Naive B cell (primary cell): ENCODE measurements around the gene KCNJ11. TPM values are rescaled to one million over a fixed set of nuclear protein-coding genes. Genes with fewer than 3 reads are reported as not detected.
A peak's percentile ranks its signal among the peaks of the same experiment; 100 is the strongest.

ENCODE experiments used
- ATAC-seq, 2 donors: fragments of 150-1000 bp; cut with Tn5 transposase; 2 replicates each; pipeline ENCODE4 v1.10.0; 2021; ENCODE audit warnings: low read depth in 2 of 2, mild to moderate bottlenecking in 2 of 2, moderate library complexity in 2 of 2
- DNase-seq: peaks from one replicate; pipeline ENCODE4 v3.0.0; 2022
- H3K27ac Mint-ChIP-seq, 6 donors: one replicate each; pipeline ENCODE4 v1.8.0; 2020 to 2022; ENCODE audit warnings: mild to moderate bottlenecking in 6 of 6, mixed read lengths in 6 of 6, moderate library complexity in 5 of 6, inconsistent platforms in 2 of 6
- H3K27me3 Mint-ChIP-seq, 3 donors: one replicate each; pipeline ENCODE4 v1.8.0; 2021 to 2022; ENCODE audit warnings: mixed read lengths in 3 of 3, mild to moderate bottlenecking in 1 of 3
- H3K36me3 Mint-ChIP-seq, 2 donors: one replicate each; pipeline ENCODE4 v1.8.0; 2020 to 2022; ENCODE audit warnings: mixed read lengths in 2 of 2, inconsistent platforms in 1 of 2, mild to moderate bottlenecking in 1 of 2
- H3K4me1 Mint-ChIP-seq, 3 donors: one replicate each; pipeline ENCODE4 v1.8.0; 2020 to 2022; ENCODE audit warnings: mixed read lengths in 3 of 3, inconsistent platforms in 1 of 3, mild to moderate bottlenecking in 1 of 3, moderate library complexity in 1 of 3
- H3K4me3 Mint-ChIP-seq, 8 donors: one replicate each; pipeline ENCODE4 v1.8.0; 2020 to 2022; ENCODE audit warnings: mild to moderate bottlenecking in 8 of 8, mixed read lengths in 8 of 8, moderate library complexity in 8 of 8, inconsistent platforms in 2 of 8
- H3K9me3 Mint-ChIP-seq, 7 donors: one replicate each; pipeline ENCODE4 v1.8.0; 2020 to 2022; ENCODE audit warnings: mixed read lengths in 7 of 7, mild to moderate bottlenecking in 5 of 7, inconsistent platforms in 2 of 7, moderate library complexity in 1 of 7
- polyA plus RNA-seq, 6 donors: library from polyadenylated mRNA; unstranded; fragments of 300-500 nt; fragmentation: Illumina TruSeq; gene quantifications; one replicate each; pipeline ENCODE4 v1.2.3, GENCODE V29; 2021; ENCODE audit warnings: low read depth in 6 of 6

Gene KCNJ11
- polyA plus RNA-seq, 6 donors from 2014 or later: 0.49 to 0.67 TPM; not detected in 4

DNA sequence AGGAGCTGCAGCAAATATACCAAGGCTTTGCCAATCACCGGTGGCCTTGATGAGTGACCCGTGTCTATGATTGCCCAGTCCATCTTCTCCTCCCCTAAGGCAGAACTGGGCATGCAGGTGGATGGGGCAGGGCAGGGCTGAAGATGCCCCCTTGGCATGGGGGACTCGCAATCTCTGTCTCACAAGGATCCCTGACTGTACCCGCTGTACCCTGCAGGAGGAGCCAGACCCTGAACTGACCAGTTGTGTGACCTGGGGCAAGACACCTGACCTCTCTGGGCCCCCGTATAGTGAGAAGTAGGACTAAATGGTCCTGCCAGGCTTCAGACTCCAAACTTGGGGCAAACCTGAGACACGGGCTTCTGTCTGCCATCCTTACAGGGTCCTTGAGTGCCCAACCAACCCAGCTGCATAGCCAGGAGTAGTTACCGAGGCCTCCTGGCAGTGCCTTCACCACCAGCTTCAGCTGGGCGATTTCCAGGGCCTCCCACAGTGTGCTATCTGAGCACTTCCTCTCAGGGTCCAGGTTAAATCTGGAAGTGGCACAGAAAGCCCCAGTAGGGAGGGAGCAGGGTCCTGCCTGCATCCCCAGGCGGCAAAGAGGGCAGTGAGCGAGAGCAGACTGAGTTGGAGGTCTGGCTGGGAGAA lies 6.4 kb upstream of the KCNJ11 start:
- no peak for DNase-seq
- H3K4me1 Mint-ChIP-seq: peaks cover 5 to 14% (median 9%) of the 10 kb centered on the region in 3 donors
- no peaks in the 10 kb centered on the region for H3K36me3 Mint-ChIP-seq
- peaks cover 3 to 6% (median 5%) of the 10 kb centered on the region in 3 donors for H3K27me3 Mint-ChIP-seq
- no peak overlapping the region for H3K4me3 Mint-ChIP-seq
- ATAC-seq: no peak
- H3K9me3 Mint-ChIP-seq: peaks cover 0 to 4% (median 0%) of the 10 kb centered on the region in 7 donors
- H3K27ac Mint-ChIP-seq: peak overlapping the region in 1 of 6 donors; percentile 4

DNA sequence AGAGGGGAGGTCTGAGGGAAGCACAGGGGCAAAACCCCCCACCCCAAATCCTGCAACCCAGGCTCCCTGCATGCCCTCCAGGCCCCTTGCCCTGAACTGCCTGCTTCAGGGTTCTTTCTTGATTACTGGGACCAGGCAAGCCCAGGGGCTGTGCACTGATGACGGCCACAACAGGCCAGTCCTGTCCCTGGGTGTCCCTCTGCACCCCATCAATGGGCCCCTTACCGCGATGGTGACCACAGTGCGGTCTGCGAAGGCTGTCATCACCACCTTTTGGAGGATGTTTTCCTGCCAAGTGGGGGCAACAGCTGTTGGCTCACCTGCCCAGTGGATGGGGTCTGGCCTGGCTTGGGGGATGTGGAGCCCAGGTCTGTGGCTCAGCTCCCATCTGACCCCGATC lies 5.0 kb upstream of the KCNJ11 start:
- Mint-ChIP-seq H3K4me1 (peaks cover 8 to 15% (median 9%) of the 10 kb centered on the region in 3 donors), H3K9me3 (no peaks in the 10 kb centered on the region), H3K27ac (no peak overlapping the region), H3K27me3 (peaks cover 3 to 14% (median 5%) of the 10 kb centered on the region in 3 donors), H3K36me3 (no peaks in the 10 kb centered on the region), H3K4me3 (no peak overlapping the region)
- no peak for ATAC-seq
- DNase-seq: no peak

- Mint-ChIP-seq H3K36me3 (no peaks in the 10 kb centered on the region), H3K4me3 (no peak overlapping the region), H3K4me1 (peaks cover 8 to 16% (median 9%) of the 10 kb centered on the region in 3 donors), H3K27ac (no peak overlapping the region), H3K27me3 (peaks cover 3 to 15% (median 10%) of the 10 kb centered on the region in 3 donors), H3K9me3 (no peaks in the 10 kb centered on the region)
- DNase-seq: no peak
- ATAC-seq: no peak
These were observed 4.4 kb upstream of the KCNJ11 start for GRCh38 chr11:17392872-17393271.

DNA sequence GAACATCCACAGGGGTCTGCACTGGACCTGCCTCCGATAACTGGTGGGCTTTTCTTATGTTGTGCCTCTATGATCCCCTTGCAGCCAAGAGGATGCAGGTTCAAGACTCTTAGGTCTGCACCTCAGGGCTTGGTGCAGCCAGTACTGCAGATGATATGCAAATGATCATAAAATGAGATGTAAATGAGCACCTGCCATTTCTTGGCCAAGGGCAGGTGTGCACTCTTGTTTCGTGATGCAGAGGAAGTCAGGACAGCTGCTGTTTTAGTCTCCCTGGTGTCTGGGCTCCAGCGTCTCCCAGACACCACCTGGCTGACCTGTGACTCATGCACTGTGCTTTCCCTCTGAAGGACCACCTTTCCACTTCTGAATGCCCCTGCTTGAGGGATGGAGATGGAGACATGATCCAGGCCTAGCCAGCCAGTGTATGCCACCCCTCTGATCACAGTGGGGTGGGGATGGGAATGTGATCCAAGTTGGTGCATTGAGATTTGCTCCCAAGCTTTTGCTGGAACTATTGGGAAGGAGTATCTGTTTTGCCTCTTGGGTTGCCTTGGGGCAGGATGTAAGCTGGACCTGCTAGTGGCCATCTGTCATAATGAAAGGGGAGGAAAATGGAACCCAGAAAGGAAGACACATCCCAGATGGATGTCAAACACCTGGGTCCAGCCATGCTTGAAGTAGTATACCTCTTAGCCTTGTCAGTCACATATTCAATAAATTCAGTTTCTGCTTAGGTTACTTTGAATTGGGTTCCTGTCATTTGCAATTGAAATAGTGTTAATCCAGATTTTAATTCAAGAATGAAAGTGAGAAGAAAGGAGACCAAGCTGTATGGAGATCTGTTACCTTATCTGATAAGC lies 3.3 kb upstream of the KCNJ11 start:
- peak overlapping the region in 2 of 8 donors; percentile 48 to 63 for H3K4me3 Mint-ChIP-seq
- no peaks in the 10 kb centered on the region for H3K9me3 Mint-ChIP-seq
- no peak for DNase-seq

DNA sequence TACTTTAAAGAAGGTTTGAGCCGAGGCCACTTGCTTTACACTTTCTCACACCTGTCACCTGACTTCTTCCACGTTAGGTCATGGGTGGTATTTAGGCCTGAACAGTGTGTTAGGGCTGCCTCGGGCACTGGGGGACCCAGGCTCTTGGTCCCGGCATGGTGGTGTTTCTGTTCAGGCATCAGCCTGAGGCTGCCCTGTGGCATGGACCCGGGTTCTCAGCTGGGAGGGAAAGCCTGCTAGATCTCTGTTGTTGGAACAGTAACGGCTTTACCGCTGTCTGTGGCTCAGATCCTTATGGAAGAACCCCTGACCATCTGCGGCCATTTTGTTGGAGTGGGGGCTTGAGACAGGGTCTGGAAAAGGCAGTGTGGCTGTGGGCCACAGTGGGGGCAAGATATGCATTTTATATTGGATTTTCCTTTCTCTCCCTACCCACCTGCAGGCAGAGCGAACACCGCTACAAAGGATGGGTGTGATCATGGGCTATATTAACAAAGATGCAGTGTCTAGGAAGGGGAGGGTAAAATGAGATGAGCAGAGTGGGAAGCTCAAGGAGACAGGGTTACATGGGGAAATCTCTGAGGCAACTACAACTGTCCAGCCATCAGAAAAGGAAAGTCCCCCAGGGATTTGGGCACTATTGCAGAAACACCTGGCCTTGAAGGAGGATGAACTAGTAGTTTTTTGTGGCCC lies 1.6 kb upstream of the KCNJ11 start:
- peak overlapping the region in 3 of 6 donors; percentile 44 to 89 (median 70) for H3K27ac Mint-ChIP-seq

More for the DNA sequence above, 3.3 kb upstream of the KCNJ11 start:
- Mint-ChIP-seq H3K36me3 (no peaks in the 10 kb centered on the region), H3K4me1 (peaks cover 8 to 16% (median 9%) of the 10 kb centered on the region in 3 donors), H3K27ac (peak overlapping the region in 1 of 6 donors; percentile 47), H3K27me3 (peaks cover 3 to 24% (median 19%) of the 10 kb centered on the region in 3 donors)
- ATAC-seq: peak in 1 of 2 donors; percentile 44

DNA sequence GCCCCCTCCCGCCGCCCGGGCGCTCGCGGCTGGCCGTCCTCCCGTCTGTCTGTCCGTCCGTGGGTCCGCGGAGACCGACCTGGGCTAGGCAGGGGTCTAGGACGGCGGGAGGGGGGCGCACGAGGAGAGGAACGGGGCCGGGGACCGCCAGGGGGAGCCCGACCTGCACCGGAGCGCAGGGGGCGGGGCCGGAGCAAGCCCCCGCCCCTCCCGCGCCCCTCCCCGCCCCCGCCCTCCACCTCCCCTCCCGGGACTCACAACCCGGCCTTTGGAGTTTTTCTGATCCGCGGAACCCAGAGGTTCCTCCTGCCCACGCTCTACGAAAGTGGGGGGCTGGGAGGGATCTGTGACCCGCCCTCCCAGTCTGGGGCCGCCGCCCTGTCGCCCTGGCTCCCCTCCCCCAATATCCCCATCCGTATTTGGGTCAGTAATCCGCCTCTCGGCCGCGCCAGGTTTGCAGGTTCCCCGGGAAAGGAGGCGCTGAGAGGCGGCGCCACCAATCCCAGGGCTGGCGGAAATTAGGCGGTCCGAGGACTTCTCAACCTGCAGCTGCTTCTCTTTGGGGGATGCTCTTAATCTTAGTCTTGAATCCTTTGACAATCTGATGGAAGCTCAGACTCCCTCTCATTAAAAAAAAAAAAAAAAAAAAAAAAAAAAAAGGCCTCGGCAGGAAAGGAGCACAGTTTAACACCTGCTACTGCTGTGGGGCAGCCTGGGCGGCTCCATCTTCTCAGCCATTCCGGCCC lies 925 bp upstream of the KCNJ11 start:
- Mint-ChIP-seq H3K27me3 (peaks cover 0 to 33% (median 26%) of the 10 kb centered on the region in 3 donors), H3K4me1 (peaks cover 8 to 16% (median 9%) of the 10 kb centered on the region in 3 donors), H3K27ac (peak overlapping the region in 4 of 6 donors; percentile 56 to 80 (median 74)), H3K4me3 (peak overlapping the region; percentile 69 to 94 (median 84)), H3K9me3 (no peaks in the 10 kb centered on the region), H3K36me3 (no peaks in the 10 kb centered on the region)
- ATAC-seq (peak; percentile 71 to 84), DNase-seq (peak; percentile 75)

More for the DNA sequence above, 1.6 kb upstream of the KCNJ11 start:
- DNase-seq (no peak), ATAC-seq (no peak)
- peak overlapping the region; percentile 68 to 94 (median 78) for H3K4me3 Mint-ChIP-seq
- H3K27me3 Mint-ChIP-seq: peaks cover 0 to 26% (median 19%) of the 10 kb centered on the region in 3 donors
- H3K9me3 Mint-ChIP-seq: no peaks in the 10 kb centered on the region
- H3K36me3 Mint-ChIP-seq: no peaks in the 10 kb centered on the region
- peaks cover 8 to 16% (median 9%) of the 10 kb centered on the region in 3 donors for H3K4me1 Mint-ChIP-seq

- DNase-seq: no peak
- peaks cover 6 to 36% (median 22%) of the 10 kb centered on the region in 3 donors for H3K27me3 Mint-ChIP-seq
- H3K4me1 Mint-ChIP-seq: peaks cover 8 to 16% (median 9%) of the 10 kb centered on the region in 3 donors
- peak overlapping the region in 7 of 8 donors; percentile 60 to 92 (median 78) for H3K4me3 Mint-ChIP-seq
- H3K9me3 Mint-ChIP-seq: no peaks in the 10 kb centered on the region
- H3K27ac Mint-ChIP-seq: no peak overlapping the region
- H3K36me3 Mint-ChIP-seq: no peaks in the 10 kb centered on the region
- no peak for ATAC-seq
These were observed 648 bp downstream of the KCNJ11 start for GRCh38 chr11:17387811-17388210.

GRCh38 chr11:17387254-17387653 lies 1.2 kb downstream of the KCNJ11 start:
- no peaks in the 10 kb centered on the region for H3K36me3 Mint-ChIP-seq
- H3K4me1 Mint-ChIP-seq: peaks cover 8 to 16% (median 9%) of the 10 kb centered on the region in 3 donors
- H3K27me3 Mint-ChIP-seq: peaks cover 6 to 36% (median 22%) of the 10 kb centered on the region in 3 donors
- DNase-seq (no peak), ATAC-seq (no peak)
- H3K27ac Mint-ChIP-seq: no peak overlapping the region
- peak overlapping the region in 7 of 8 donors; percentile 47 to 91 (median 78) for H3K4me3 Mint-ChIP-seq
- H3K9me3 Mint-ChIP-seq: no peaks in the 10 kb centered on the region

DNA sequence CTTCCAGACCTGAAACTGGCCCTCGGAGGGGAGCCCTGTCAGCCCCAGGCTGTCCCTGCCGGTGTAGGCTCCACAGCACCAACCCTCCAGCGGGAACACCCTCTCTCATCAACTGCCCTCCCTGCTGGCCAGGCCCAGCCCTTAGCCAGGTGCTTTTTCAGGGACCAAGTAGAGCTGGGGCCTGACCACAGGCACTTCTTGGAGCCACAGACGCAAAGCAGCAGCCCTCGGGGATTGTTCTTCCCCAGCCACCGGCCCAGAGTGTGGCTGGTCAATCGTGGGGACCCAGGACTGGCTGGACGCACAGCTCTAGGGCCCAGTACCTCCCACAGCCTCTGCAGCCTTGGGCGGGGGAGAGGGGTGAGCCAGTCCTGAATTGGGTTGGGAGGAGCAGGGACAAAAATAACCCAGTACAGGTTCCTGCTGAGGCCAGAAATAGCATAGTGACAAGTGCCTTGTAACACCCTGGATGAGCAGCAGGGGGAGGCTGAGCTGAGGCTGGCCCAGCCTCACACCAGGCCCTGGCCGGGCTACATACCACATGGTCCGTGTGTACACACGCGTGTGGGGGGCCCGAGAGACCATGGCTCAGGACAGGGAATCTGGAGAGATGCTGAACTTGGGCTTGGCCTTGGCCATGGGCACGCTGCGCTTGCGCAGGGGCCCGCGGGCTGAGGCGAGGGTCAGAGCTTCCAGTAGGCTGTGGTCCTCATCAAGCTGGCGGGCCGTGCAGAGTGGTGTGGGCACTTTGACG lies 2.0 kb downstream of the KCNJ11 start:
- Mint-ChIP-seq H3K27me3 (peaks cover 6 to 36% (median 22%) of the 10 kb centered on the region in 3 donors), H3K9me3 (no peaks in the 10 kb centered on the region), H3K4me3 (peak overlapping the region in 3 of 8 donors; percentile 50 to 79 (median 77)), H3K4me1 (peaks cover 8 to 16% (median 9%) of the 10 kb centered on the region in 3 donors), H3K27ac (no peak overlapping the region), H3K36me3 (no peaks in the 10 kb centered on the region)
- no peak for DNase-seq
- peak; percentile 26 to 32 for ATAC-seq

DNA sequence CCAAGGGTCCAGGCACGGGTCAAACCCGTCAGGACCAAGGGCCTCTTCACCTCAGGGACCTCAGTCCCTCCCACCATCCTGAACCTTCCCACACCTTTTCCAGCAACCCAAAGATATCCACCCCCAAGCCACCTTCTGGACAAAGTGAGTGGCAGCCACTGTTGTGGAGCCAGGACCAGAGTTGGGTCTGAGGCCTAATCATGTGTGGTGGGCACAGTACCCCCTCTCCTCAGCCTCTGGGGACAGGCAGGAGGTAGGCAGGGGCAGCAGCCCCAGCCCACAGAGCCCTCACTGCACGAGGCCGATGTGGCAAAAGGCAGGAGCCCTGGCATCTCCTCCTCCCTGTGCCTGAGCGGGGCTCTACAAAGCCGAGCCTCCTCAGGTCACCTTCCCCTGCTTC lies 2.5 kb downstream of the KCNJ11 start:
- peaks cover 6 to 36% (median 22%) of the 10 kb centered on the region in 3 donors for H3K27me3 Mint-ChIP-seq
- H3K27ac Mint-ChIP-seq: peak overlapping the region in 1 of 6 donors; percentile 21
- H3K9me3 Mint-ChIP-seq: no peaks in the 10 kb centered on the region
- no peaks in the 10 kb centered on the region for H3K36me3 Mint-ChIP-seq
- peaks cover 8 to 12% (median 9%) of the 10 kb centered on the region in 3 donors for H3K4me1 Mint-ChIP-seq
- DNase-seq: no peak
- no peak for ATAC-seq
- H3K4me3 Mint-ChIP-seq: peak overlapping the region in 1 of 8 donors; percentile 30

DNA sequence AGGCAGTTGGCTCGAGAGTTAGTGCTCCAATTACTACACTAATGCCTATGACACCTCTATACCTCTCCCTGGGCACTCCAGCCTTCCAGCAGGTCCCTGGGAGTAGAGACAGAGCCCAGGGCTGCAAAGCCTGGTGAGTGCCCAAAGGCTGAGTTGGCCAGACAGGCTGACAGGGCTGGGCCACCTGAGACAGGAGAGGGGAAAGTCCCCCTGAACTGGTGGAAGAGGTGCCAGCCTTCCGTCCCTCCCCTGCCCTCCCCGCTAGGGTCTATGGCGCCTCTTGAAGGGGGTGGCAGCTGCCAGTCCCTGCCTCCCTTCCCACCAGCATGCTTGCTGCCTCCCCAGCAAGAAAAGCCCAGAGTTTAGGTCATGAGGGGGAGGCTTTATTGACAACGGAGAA lies 3.0 kb downstream of the KCNJ11 start:
- DNase-seq (no peak), ATAC-seq (no peak)
- H3K27me3 Mint-ChIP-seq: peaks cover 6 to 36% (median 22%) of the 10 kb centered on the region in 3 donors
- no peak overlapping the region for H3K27ac Mint-ChIP-seq
- H3K4me3 Mint-ChIP-seq: peak overlapping the region in 1 of 8 donors; percentile 30
- peaks cover 8 to 12% (median 9%) of the 10 kb centered on the region in 3 donors for H3K4me1 Mint-ChIP-seq
- no peaks in the 10 kb centered on the region for H3K36me3 Mint-ChIP-seq
- no peaks in the 10 kb centered on the region for H3K9me3 Mint-ChIP-seq

DNA sequence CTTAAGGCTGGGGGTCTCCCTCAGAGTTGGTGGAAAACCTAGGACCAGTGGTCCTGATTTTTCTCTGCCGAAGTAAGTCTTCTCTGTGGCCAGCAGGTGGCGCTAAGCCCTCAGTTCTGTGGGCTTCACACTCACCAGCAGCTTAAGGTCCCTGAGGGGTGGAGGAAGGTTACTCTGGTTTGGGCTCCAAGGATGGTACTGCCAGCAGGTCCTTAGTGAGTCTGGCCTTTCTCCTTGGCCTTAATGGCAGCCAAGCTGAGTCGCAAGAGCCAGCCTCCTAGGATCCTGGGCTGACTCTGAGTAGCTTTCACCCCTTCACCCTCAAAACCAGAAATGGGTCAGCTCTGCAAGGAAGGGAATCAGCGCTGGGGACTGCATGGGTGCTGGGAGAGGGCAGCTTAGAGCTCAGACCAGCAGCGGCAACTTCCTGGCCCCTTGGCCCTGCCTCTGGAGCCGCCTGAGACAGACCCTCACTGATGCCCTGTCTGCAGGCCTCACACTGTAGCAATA lies 4.4 kb downstream of the KCNJ11 start:
- Mint-ChIP-seq H3K27ac (no peak overlapping the region), H3K27me3 (peaks cover 6 to 26% (median 22%) of the 10 kb centered on the region in 3 donors), H3K9me3 (no peaks in the 10 kb centered on the region), H3K4me1 (peaks cover 0 to 4% (median 2%) of the 10 kb centered on the region in 3 donors), H3K36me3 (no peaks in the 10 kb centered on the region), H3K4me3 (peak overlapping the region in 1 of 8 donors; percentile 53)
- DNase-seq: peak; percentile 67
- ATAC-seq: peak; percentile 58 to 71
